Measurements from ENCODE around the gene MUC22.
"Not testable (repeated sequence)": the region's sequence is repeated elsewhere in the genome, so short reads cannot be mapped to it uniquely, and the experiment has no call there.

Gene MUC22

DNA sequence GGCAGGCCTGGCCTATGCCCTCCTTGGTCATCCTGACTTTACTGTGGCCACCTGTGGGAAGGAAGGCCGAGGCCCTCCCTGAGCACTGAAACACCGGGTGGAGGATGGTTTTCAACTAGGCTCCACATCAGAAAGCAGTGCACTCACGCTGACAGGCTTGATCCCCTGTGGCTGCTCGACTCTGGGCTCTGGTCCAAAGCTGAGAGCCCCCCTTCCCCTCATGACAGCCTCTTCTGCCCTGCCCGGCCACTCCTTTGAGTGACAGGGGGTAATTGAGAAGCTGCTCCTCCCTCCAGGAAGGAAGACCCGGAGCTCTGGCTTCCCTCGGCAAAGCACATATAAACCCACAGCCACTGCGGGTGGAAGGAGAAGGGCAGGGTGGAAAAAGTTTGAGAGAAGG lies 43.6 kb downstream of the MUC22 start:
- H3K36me3 ChIP-seq (ENCODE audit: control insufficient read depth, insufficient read depth, low read length): no peaks in the 10 kb centered on the region
- peaks cover 31% of the 10 kb centered on the region for H3K4me1 ChIP-seq (ENCODE audit: control insufficient read depth, insufficient read depth, low read length)
- WGBS, 2 experiments: 53 to 55% methylated on average over 8 of the region's 8 CpGs
- no peaks in the 10 kb centered on the region for H3K27me3 ChIP-seq (ENCODE audit: control insufficient read depth, insufficient read depth, low read length, poor library complexity, severe bottlenecking)
- H3K9me3 ChIP-seq (ENCODE audit: control insufficient read depth, low read length): no peaks in the 10 kb centered on the region
- H3K4me3 ChIP-seq (ENCODE audit: insufficient read depth, low read depth, low read length): no peak overlapping the region
- no peak overlapping the region for H3K27ac ChIP-seq (ENCODE audit: insufficient read depth, low read depth, low read length, poor library complexity, severe bottlenecking)

DNA sequence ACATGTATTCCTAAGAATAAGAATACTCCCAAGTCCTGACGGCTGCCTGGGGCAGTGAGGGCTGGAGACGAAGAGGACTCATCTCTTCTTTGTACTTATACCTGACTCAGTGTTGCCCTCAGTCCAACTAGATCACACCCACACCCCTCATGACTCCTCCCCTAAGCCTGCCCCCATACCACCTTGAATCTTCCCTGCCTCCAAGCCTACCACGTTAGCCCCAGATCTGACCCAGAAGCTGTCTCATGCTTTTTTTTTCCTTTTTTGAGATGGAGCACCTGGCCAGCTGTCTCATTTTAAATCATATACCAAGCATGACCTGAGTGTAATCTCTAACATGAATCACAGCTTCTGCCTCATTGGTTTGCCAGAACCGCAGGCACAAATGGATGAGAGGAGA lies 45.2 kb downstream of the MUC22 start:
- H3K9me3 ChIP-seq (ENCODE audit: control insufficient read depth, low read length): no peaks in the 10 kb centered on the region
- H3K27me3 ChIP-seq (ENCODE audit: control insufficient read depth, insufficient read depth, low read length, poor library complexity, severe bottlenecking): no peaks in the 10 kb centered on the region
- WGBS, 2 experiments: 91 to 99% methylated on average over 4 of the region's 4 CpGs
- no peaks in the 10 kb centered on the region for H3K36me3 ChIP-seq (ENCODE audit: control insufficient read depth, insufficient read depth, low read length)
- H3K4me1 ChIP-seq (ENCODE audit: control insufficient read depth, insufficient read depth, low read length): peaks cover 31% of the 10 kb centered on the region
- H3K27ac ChIP-seq (ENCODE audit: insufficient read depth, low read depth, low read length, poor library complexity, severe bottlenecking): no peak overlapping the region
- H3K4me3 ChIP-seq (ENCODE audit: insufficient read depth, low read depth, low read length): no peak overlapping the region

DNA sequence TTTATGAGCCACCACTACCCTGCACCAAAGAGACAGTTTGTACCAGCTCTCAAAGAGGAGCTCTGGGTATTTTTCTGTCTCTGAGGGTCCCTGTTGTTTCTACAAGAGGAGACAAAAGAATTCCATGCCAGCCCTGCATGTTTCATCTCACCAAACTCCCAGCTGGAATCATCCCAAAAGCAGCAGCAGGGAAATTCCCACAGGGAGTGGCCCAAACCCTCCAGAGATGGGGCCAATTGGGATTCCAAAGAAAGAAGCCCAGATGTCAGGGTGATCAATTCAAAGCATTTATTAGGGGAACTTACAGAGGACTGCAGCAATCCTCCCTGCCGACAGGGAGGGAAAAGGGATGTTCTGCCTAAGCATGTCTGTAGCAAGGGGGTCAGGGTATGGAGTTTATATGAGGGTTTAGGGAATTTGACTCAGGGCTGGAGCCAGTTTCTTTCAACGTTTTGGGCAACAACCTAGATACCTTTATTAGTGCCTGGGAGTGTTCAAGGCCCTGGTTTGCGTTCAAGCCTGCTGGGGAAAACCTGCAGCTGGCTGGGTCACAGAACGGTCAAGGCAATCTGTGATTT lies 47.2 kb downstream of the MUC22 start:
- no peaks in the 10 kb centered on the region for H3K9me3 ChIP-seq (ENCODE audit: control insufficient read depth, low read length)
- no peaks in the 10 kb centered on the region for H3K36me3 ChIP-seq (ENCODE audit: control insufficient read depth, insufficient read depth, low read length)
- H3K27me3 ChIP-seq (ENCODE audit: control insufficient read depth, insufficient read depth, low read length, poor library complexity, severe bottlenecking): no peaks in the 10 kb centered on the region
- 46 to 50% methylated on average over 4 of the region's 4 CpGs for WGBS, 2 experiments
- H3K4me1 ChIP-seq (ENCODE audit: control insufficient read depth, insufficient read depth, low read length): peaks cover 31% of the 10 kb centered on the region
- peak overlapping the region; percentile 51 for H3K27ac ChIP-seq (ENCODE audit: insufficient read depth, low read depth, low read length, poor library complexity, severe bottlenecking)
- peak overlapping the region; percentile 7 for H3K4me3 ChIP-seq (ENCODE audit: insufficient read depth, low read depth, low read length)

DNA sequence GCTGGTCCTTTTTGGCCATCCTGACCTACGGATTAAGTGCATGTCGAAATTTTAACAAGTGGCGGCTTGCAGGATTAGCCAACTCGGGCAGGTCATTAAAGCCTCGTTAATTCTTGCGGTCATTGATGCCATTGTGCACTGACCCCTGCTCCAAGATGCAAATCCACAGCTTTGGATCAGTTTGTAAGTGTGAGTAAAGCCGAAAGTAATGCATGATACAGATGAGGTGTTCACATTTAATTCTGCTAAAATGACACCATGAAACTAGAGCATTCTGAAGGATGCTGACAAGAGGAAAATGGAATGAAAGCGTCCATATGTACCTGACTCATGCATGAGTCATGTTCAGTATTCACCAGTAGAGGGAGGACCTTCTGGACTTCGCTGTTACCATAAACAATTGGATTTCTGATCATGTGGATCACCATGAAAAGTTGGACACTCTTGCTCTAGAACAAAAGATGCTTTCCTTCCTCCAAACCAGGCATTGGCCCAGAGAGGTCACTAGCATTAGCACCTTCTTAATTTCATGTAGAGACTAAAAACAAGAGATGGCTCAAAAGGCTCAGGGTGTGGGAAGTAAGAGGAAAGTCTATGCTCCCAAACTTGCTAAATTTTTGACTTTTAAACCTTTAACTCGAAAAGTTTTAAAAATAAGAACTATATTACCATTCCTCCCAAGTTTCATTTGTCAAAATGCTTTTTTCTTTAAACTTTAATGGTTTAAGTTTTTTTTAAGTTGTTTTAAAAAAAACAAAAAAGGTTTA lies 48.0 kb downstream of the MUC22 start:
- Histone ChIP-seq H3K27me3 (ENCODE audit: control insufficient read depth, insufficient read depth, low read length, poor library complexity, severe bottlenecking) (no peaks in the 10 kb centered on the region), H3K4me1 (ENCODE audit: control insufficient read depth, insufficient read depth, low read length) (peaks cover 29% of the 10 kb centered on the region), H3K4me3 (ENCODE audit: insufficient read depth, low read depth, low read length) (no peak overlapping the region), H3K36me3 (ENCODE audit: control insufficient read depth, insufficient read depth, low read length) (no peaks in the 10 kb centered on the region), H3K27ac (ENCODE audit: insufficient read depth, low read depth, low read length, poor library complexity, severe bottlenecking) (peak overlapping the region; percentile 51), H3K9me3 (ENCODE audit: control insufficient read depth, low read length) (no peaks in the 10 kb centered on the region)
- WGBS, 2 experiments: 69 to 72% methylated on average over 10 of the region's 10 CpGs

DNA sequence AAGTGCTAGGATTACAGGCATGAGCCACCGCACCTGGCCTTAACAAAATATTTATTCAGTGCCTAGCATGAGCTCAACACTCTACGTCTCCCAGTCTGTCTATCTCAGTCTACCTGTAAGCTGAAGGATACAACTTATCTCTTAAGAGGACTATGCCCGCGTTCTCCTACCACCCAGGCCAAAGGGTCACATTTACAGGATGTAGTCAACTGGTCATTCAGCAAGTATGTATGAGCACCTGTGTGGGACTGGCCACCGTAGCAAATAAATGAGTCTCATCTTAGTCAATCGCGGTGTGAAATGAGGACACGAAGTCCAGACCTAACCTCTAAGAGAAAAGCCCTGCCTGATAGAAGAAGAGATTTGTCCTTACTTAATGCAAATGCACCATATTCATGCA lies 49.9 kb downstream of the MUC22 start:
- peaks cover 21% of the 10 kb centered on the region for H3K4me1 ChIP-seq (ENCODE audit: control insufficient read depth, insufficient read depth, low read length)
- WGBS, 2 experiments: 94 to 97% methylated on average over 8 of the region's 8 CpGs
- no peaks in the 10 kb centered on the region for H3K9me3 ChIP-seq (ENCODE audit: control insufficient read depth, low read length)
- H3K27ac ChIP-seq (ENCODE audit: insufficient read depth, low read depth, low read length, poor library complexity, severe bottlenecking): no peak overlapping the region
- H3K36me3 ChIP-seq (ENCODE audit: control insufficient read depth, insufficient read depth, low read length): no peaks in the 10 kb centered on the region
- no peak overlapping the region for H3K4me3 ChIP-seq (ENCODE audit: insufficient read depth, low read depth, low read length)
- no peaks in the 10 kb centered on the region for H3K27me3 ChIP-seq (ENCODE audit: control insufficient read depth, insufficient read depth, low read length, poor library complexity, severe bottlenecking)

DNA sequence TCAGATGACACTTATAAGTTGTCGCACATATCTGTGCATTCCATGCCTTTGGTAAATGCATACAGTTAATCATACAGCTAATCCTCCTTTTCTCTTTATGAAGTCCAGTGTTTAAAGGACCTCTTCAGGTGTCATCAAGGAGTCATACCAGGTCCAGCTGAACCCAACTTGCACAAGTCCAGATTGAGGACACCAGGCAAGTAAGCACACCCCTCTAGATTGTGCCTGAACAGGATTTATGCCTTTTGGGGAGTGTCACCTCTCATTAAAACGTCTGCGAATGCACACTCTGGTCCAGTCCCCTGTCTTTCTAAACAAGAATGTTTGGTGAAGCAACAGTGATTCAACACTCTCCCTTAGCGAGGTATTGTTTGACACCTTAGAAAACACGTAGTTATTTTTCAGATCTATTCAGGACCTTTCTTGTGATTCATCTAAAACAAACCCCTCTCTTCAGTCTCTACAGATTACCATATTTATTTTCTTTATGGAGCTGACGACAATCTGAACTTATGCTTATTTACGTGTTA lies 53.7 kb downstream of the MUC22 start:
- H3K36me3 ChIP-seq (ENCODE audit: control insufficient read depth, insufficient read depth, low read length): no peaks in the 10 kb centered on the region
- H3K9me3 ChIP-seq (ENCODE audit: control insufficient read depth, low read length): no peaks in the 10 kb centered on the region
- no peaks in the 10 kb centered on the region for H3K27me3 ChIP-seq (ENCODE audit: control insufficient read depth, insufficient read depth, low read length, poor library complexity, severe bottlenecking)
- H3K27ac ChIP-seq (ENCODE audit: insufficient read depth, low read depth, low read length, poor library complexity, severe bottlenecking): no peak overlapping the region
- H3K4me1 ChIP-seq (ENCODE audit: control insufficient read depth, insufficient read depth, low read length): peaks cover under 1% of the 10 kb centered on the region
- H3K4me3 ChIP-seq (ENCODE audit: insufficient read depth, low read depth, low read length): no peak overlapping the region
- WGBS, 2 experiments: 94 to 95% methylated on average over 6 to 7 of the region's 7 CpGs

DNA sequence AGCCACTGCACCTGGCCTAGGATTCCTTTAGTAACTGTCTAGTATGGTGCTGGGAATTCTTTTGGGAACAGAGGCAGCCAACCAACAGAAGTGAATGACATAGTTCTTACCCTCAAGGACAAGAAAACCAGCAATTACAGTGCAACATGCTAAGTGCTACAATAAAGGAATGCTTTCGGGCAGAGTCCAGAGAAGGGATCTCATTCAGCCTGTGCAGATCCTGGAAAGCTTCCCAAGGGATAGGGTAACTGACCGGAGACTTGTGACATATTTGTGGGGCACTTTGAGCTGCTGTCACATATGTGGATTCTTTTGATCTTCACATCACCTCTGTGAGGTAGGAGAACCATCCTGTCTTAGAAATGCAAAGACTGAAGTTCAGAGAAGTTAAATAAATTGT lies 55.3 kb downstream of the MUC22 start:
- no peaks in the 10 kb centered on the region for H3K9me3 ChIP-seq (ENCODE audit: control insufficient read depth, low read length)
- WGBS, 2 experiments: 68 to 77% methylated on average over 2 of the region's 2 CpGs
- peaks cover 6% of the 10 kb centered on the region for H3K4me1 ChIP-seq (ENCODE audit: control insufficient read depth, insufficient read depth, low read length)

DNA sequence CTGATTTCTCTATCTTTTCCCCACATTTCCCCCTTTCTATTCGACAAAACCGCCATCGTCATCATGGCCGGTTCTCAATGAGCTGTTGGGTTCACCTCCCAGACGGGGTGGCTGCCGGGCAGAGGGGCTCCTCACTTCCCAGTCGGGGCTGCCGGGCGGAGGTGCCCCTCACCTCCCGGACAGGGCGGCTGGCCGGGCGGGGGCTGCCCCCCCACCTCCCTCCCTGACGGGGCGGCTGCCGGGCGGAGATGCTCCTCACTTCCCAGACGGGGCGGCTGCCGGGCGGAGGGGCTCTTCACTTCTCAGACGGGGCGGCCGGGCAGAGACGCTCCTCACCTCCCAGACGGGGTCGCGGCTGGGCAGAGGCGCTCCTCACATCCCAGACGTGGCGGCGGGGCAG lies 56.8 kb downstream of the MUC22 start:
- H3K4me3 ChIP-seq (ENCODE audit: insufficient read depth, low read depth, low read length); H3K27ac ChIP-seq (ENCODE audit: insufficient read depth, low read depth, low read length, poor library complexity, severe bottlenecking); H3K27me3 ChIP-seq (ENCODE audit: control insufficient read depth, insufficient read depth, low read length, poor library complexity, severe bottlenecking); H3K36me3 ChIP-seq (ENCODE audit: control insufficient read depth, insufficient read depth, low read length); H3K9me3 ChIP-seq (ENCODE audit: control insufficient read depth, low read length): not testable (repeated sequence)
- 91 to 93% methylated on average over 32 of the region's 32 CpGs for WGBS, 2 experiments
- peaks cover 13% of the 10 kb centered on the region for H3K4me1 ChIP-seq (ENCODE audit: control insufficient read depth, insufficient read depth, low read length)

More for the DNA sequence above, 55.3 kb downstream of the MUC22 start:
- no peak overlapping the region for H3K4me3 ChIP-seq (ENCODE audit: insufficient read depth, low read depth, low read length)
- no peaks in the 10 kb centered on the region for H3K36me3 ChIP-seq (ENCODE audit: control insufficient read depth, insufficient read depth, low read length)
- no peaks in the 10 kb centered on the region for H3K27me3 ChIP-seq (ENCODE audit: control insufficient read depth, insufficient read depth, low read length, poor library complexity, severe bottlenecking)
- H3K27ac ChIP-seq (ENCODE audit: insufficient read depth, low read depth, low read length, poor library complexity, severe bottlenecking): no peak overlapping the region

DNA sequence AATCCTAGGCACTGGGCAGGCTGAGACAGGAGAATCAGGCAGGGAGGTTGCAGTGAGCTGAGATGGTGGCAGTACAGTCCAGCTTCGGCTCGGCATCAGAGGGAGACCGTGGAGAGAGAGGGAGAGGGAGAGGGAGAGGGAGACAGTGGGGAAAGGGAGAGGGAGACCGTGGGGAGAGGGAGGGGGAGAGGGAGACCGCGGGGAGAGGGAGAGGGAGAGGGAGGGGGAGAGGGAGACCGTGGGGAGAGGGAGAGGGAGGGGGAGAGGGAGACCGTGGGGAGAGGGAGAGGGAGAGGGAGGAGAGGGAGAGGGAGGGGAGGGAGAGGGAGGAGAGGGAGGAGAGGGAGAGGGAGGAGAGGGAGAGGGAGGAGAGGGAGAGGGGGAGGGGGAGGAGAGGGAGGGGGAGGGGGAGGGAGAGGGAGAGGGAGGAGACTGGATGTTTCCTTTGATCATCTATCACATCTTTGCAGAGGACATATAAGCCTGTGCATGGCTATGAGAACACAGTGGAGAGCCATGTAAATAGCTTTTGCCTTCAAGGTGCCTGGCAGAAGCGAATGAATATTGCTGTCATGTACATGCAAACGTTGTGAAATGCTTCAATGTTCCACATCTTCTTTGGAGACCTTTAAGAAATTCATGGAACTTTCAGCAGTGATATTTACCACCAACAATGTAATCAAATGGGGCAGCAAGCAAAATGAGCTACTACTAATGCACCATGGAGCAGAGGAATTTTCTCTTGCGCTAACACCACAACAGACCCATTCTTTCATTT lies 57.8 kb downstream of the MUC22 start:
- H3K27ac ChIP-seq (ENCODE audit: insufficient read depth, low read depth, low read length, poor library complexity, severe bottlenecking); H3K9me3 ChIP-seq (ENCODE audit: control insufficient read depth, low read length); H3K36me3 ChIP-seq (ENCODE audit: control insufficient read depth, insufficient read depth, low read length); H3K4me3 ChIP-seq (ENCODE audit: insufficient read depth, low read depth, low read length); H3K27me3 ChIP-seq (ENCODE audit: control insufficient read depth, insufficient read depth, low read length, poor library complexity, severe bottlenecking): not testable (repeated sequence)
- peaks cover 13% of the 10 kb centered on the region for H3K4me1 ChIP-seq (ENCODE audit: control insufficient read depth, insufficient read depth, low read length)
- 96% methylated on average over 6 of the region's 11 CpGs for WGBS, 2 experiments

All from ectodermal cell (in vitro differentiated cells).